Heart left ventricle (tissue), 16 donors: ENCODE results near the gene FYN. TPM values are rescaled to one million over a fixed set of nuclear protein-coding genes. Genes with fewer than 3 reads are reported as not detected.

Source experiments
- ATAC-seq, 4 donors: fragments of 200-7000 bp; cut with Tn5 transposase; one replicate each; pipeline ENCODE4 v1.9.1; 2020 to 2022; ENCODE audit warnings: moderate library complexity in 4 of 4, mild to moderate bottlenecking in 3 of 4, moderate number of reproducible peaks in 1 of 4
- DNase-seq, 5 donors: peaks; one replicate each; pipeline ENCODE4 v3.0.0-alpha.2; 2020
- H3K27ac ChIP-seq, 12 donors: fragments of 200-600 bp; sonication (generic) in 4 of 12; one replicate each; pipeline versions ENCODE4 v1.5.0 to v1.8.0; 2016 to 2022; ENCODE audit warnings: mild to moderate bottlenecking in 2 of 12
- H3K27me3 ChIP-seq, 9 donors: fragments of 200-600 bp; sonication (generic) in 2 of 9; one replicate each; pipeline versions ENCODE4 v1.5.1 to v1.8.0; 2016 to 2022; ENCODE audit warnings: mild to moderate bottlenecking in 3 of 9
- H3K36me3 ChIP-seq, 9 donors: fragments of 200-600 bp; sonication (generic) in 2 of 9; one replicate each; pipeline versions ENCODE4 v1.5.0 to v1.8.0; 2018 to 2022; ENCODE audit warnings: mild to moderate bottlenecking in 2 of 9
- H3K4me1 ChIP-seq, 12 donors: fragments of 200-600 bp; sonication (generic) in 4 of 12; one replicate each; pipeline versions ENCODE4 v1.5.0 to v1.8.0; 2016 to 2022; ENCODE audit warnings: mild to moderate bottlenecking in 3 of 12
- H3K4me3 ChIP-seq, 12 donors: fragments of 200-600 bp; sonication (generic) in 4 of 12; one replicate each; pipeline versions ENCODE4 v1.5.0 to v1.8.0; 2017 to 2022; ENCODE audit warnings: mild to moderate bottlenecking in 9 of 12, moderate library complexity in 4 of 12
- H3K9me3 ChIP-seq, 12 donors: fragments of 200-600 bp; sonication (generic) in 4 of 12; one replicate each; pipeline versions ENCODE4 v1.5.0 to v1.8.0; 2016 to 2022; ENCODE audit warnings: mild to moderate bottlenecking in 1 of 12
- CTCF ChIP-seq, 12 donors: fragments of 200-600 bp; sonication (generic) in 4 of 12; IDR thresholded peaks; one replicate each; pipeline versions ENCODE4 v1.5.0 to v1.8.0; 2018 to 2022; ENCODE audit warnings: antibody characterized with exemption in 12 of 12, mild to moderate bottlenecking in 5 of 12
- POLR2A ChIP-seq, 2 donors: fragments of 450-650 bp; IDR thresholded peaks; one replicate each; pipeline ENCODE4 v1.6.1; 2017; ENCODE audit warnings: antibody characterized with exemption in 2 of 2, mild to moderate bottlenecking in 2 of 2, moderate library complexity in 2 of 2
- WGBS, 4 donors: extraction: QIAGEN DNeasy Blood & Tissue Kit in 2 of 4; methylation state at CpG; one replicate each; pipeline versions ENCODE4 v1.1.5 to v1.1.7; 2013 to 2018; 5-methylcytosine and 5-hydroxymethylcytosine counted together
- intact Hi-C, 10 donors: fragments of 100-400 bp; cut with DNase I; formaldehyde crosslinking; loops; one replicate each; pipeline versions ENCODE4 v1.11.1 to v1.14.2; 2022
- polyA plus RNA-seq, 2 donors: library from polyadenylated mRNA; stranded (reverse); fragments of 200-250 nt; gene quantifications; one replicate each; pipeline ENCODE4 v1.2.3, GENCODE V29; 2013
- total RNA-seq, 9 donors: library from RNA; depleted of rRNA in 2 of 9; stranded (reverse); fragments of >200 nt in 2 of 9; fragmentation: NEBNext Ultra II Directional in 3 of 9; extraction: Animal tissue kit (Norgen Biotek cat#: 25700) in 3 of 9; gene quantifications; one replicate each; pipeline versions ENCODE4 v1.1.0 to v1.2.4, GENCODE V29; 2016 to 2023
- donor health status: ischemic (EF 13 %, LVEDD 7.1; RV severe dilation, severe dysfunction).
- donor health status: healthy with polysubstance abuse.
- donor health status: DM: no; HTN: yes; CAD: no.
- donor health status: DM: no; HTN: no; CAD: no.
- donor health status: ischemic (EF 25% LVEDD 6.9; RV normal size, moderate dysfunction).
- donor health status: ischemic (EF 25% LVEDD 5.7; RV mildly dilated, moderate dysfunction).
- donor health status: healthy.
- donor health status: DM: yes; HTN: yes; CAD: no.
- donor health status: ischemic (EF 35%, LVEDD 5.7; RV mildly dilated, moderate dysfunction).
- donor health status: nonischemic (EF 11% LVEDD 7.7; RV severe dilation, severe dysfunction).
- donor health status: DM: yes; HTN: yes; CAD: no.
- donor health status: PGD.
- donor health status: ischemic (EF 29% LVEDD 5.4; RV normal size, mild dysfunction).
- donor health status: nonischemic (EF 23%, LVEDD 6.1; RV moderate dilation, normal function).

The FYN gene
- total and polyA plus RNA-seq, 11 donors, result 14.7 to 72.4 (median 52.3) TPM

GRCh38 chr6:111737065-111737521 lies 136.2 kb downstream of the FYN start:
- Histone ChIP-seq H3K27ac (peak overlapping the region in 1 of 12 donors; percentile 18), H3K4me1 (peaks cover 0 to 70% (median 16%) of the 10 kb centered on the region in 12 donors), H3K4me3 (no peak overlapping the region), H3K36me3 (peaks cover 0 to 6% (median 0%) of the 10 kb centered on the region in 9 donors), H3K27me3 (no peaks in the 10 kb centered on the region), H3K9me3 (peaks cover 0 to 11% (median 5%) of the 10 kb centered on the region in 12 donors)
- TF ChIP-seq POLR2A (IDR thresholded peaks at IDR 0.05), result no peak
- no peak for TF ChIP-seq CTCF (IDR thresholded peaks at IDR 0.05)
- peak in 1 of 4 donors; percentile 27 for ATAC-seq
- WGBS, 4 donors, result 81 to 89% (median 84%) methylated on average over 3 of the region's 3 CpGs
- intact Hi-C loops, result loop anchor here in 1 of 10 donors (10.0 kb wide), 1 partner anchor 128 kb away; no protein-coding TSS in a partner anchor
- no peak for DNase-seq

GRCh38 chr6:111736005-111736608 lies 137.1 kb downstream of the FYN start:
- H3K36me3 ChIP-seq, result peaks cover 0 to 6% (median 0%) of the 10 kb centered on the region in 9 donors
- peaks cover 0 to 13% (median 5%) of the 10 kb centered on the region in 12 donors for H3K9me3 ChIP-seq
- TF ChIP-seq CTCF (IDR thresholded peaks at IDR 0.05), result no peak
- TF ChIP-seq POLR2A (IDR thresholded peaks at IDR 0.05), result no peak
- 79 to 90% (median 86%) methylated on average over 4 of the region's 4 CpGs for WGBS, 4 donors
- no peak overlapping the region for H3K4me3 ChIP-seq
- H3K4me1 ChIP-seq, result peaks cover 0 to 75% (median 18%) of the 10 kb centered on the region in 12 donors
- H3K27ac ChIP-seq, result no peak overlapping the region
- DNase-seq (no peak), ATAC-seq (no peak)
- no peaks in the 10 kb centered on the region for H3K27me3 ChIP-seq
- intact Hi-C loops, result loop anchor here in 1 of 10 donors (10.0 kb wide), 1 partner anchor 129 kb away; no protein-coding TSS in a partner anchor

- H3K4me3 ChIP-seq, result no peak overlapping the region
These were observed 138.9 kb downstream of the FYN start for GRCh38 chr6:111734068-111735061.

More at GRCh38 chr6:111734068-111735061, 138.9 kb downstream of the FYN start:
- WGBS, 4 donors, result 60 to 70% (median 66%) methylated on average over 4 of the region's 4 CpGs
- no peak for DNase-seq
- Histone ChIP-seq H3K36me3 (peaks cover 0 to 2% (median 0%) of the 10 kb centered on the region in 9 donors), H3K4me1 (peaks cover 0 to 76% (median 26%) of the 10 kb centered on the region in 12 donors), H3K9me3 (peaks cover 0 to 13% (median 5%) of the 10 kb centered on the region in 12 donors), H3K27ac (no peak overlapping the region), H3K27me3 (no peaks in the 10 kb centered on the region)
- no peak for TF ChIP-seq CTCF (IDR thresholded peaks at IDR 0.05)
- no peak for TF ChIP-seq POLR2A (IDR thresholded peaks at IDR 0.05)
- ATAC-seq, result no peak
- intact Hi-C loops, result loop anchor here in 1 of 10 donors (10.0 kb wide), 1 partner anchor 130 kb away; no protein-coding TSS in a partner anchor
